ENCODE data around the gene GPC1. TPM values are rescaled to one million over a fixed set of nuclear protein-coding genes. Genes with fewer than 3 reads are reported as not detected.

Gene GPC1
- total RNA-seq, 4 donors from 2014 or later: 112 to 188 (median 180) TPM

DNA sequence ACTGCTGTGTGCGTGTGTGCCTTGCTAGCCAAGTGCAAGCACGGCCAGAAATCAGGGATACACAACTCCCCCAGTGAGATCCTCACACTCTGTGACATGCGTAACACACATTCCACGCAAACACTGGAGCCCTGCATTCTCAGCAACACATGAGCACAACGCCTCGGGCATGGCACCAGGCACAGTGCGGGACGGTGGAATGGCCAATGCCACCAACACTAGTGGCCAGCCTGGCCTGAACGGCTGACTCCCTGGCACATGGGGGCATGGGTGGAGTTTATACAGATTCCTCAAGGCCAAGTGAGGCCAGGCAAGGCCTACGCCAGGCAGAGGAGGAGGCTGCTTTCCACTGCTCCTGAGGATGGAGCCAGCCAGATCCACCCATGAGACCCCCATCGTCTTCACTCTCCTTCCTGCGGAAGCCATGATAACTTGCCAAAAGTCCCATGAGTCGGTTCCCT, 66.1 kb downstream of the GPC1 start:
- Histone ChIP-seq H3K36me3 (peaks cover 0 to 7% of the 10 kb centered on the region in 2 donors), H3K27ac (no peak overlapping the region), H3K27me3 (no peaks in the 10 kb centered on the region), H3K9me3 (no peaks in the 10 kb centered on the region), H3K4me3 (no peak overlapping the region), H3K4me1 (no peaks in the 10 kb centered on the region)
- ATAC-seq: no peak
- DNase-seq: peak in 1 of 2 donors; percentile 4
- in situ Hi-C loops (cut with MboI; ENCODE audit: low sequenced_read_pairs in 4 of 4): loop anchor here in 3 of 4 donors (25.0 kb wide), 1 partner anchor 211 kb away; no protein-coding TSS in a partner anchor
- TF ChIP-seq, protein P1, sequence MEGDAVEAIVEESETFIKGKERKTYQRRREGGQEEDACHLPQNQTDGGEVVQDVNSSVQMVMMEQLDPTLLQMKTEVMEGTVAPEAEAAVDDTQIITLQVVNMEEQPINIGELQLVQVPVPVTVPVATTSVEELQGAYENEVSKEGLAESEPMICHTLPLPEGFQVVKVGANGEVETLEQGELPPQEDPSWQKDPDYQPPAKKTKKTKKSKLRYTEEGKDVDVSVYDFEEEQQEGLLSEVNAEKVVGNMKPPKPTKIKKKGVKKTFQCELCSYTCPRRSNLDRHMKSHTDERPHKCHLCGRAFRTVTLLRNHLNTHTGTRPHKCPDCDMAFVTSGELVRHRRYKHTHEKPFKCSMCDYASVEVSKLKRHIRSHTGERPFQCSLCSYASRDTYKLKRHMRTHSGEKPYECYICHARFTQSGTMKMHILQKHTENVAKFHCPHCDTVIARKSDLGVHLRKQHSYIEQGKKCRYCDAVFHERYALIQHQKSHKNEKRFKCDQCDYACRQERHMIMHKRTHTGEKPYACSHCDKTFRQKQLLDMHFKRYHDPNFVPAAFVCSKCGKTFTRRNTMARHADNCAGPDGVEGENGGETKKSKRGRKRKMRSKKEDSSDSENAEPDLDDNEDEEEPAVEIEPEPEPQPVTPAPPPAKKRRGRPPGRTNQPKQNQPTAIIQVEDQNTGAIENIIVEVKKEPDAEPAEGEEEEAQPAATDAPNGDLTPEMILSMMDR (IDR thresholded peaks at IDR 0.05 in 4 of 5, conservative IDR thresholded peaks at IDR 0.05 in 1 of 5): no peak
- no peak for TF ChIP-seq POLR2A (IDR thresholded peaks at IDR 0.05)
- intact Hi-C loops (cut with DNase I; ENCODE audit: low total_unique reads): no loop called here

DNA sequence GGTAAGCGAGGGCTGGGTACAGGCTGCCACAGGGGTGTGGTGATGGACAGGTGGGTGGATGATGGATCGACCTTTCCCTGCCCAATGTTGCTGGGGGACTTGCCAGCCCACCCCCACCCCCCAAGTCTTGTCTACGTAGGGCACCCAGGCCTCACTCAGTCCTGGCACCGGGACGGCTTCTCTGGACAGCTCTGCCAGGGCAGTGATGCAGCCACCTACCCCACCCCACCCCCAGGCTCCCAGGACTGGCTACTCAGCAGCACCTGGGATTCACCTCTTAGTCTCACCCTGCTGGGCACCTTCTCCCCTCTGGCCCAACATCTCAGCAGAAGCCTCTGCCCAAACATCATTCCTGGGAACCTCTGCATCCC, 66.6 kb downstream of the GPC1 start:
- intact Hi-C loops (cut with DNase I; ENCODE audit: low total_unique reads) (no loop called here), in situ Hi-C loops (cut with MboI; ENCODE audit: low sequenced_read_pairs in 4 of 4) (loop anchor here in 3 of 4 donors (25.0 kb wide), 1 partner anchor 210 kb away; no protein-coding TSS in a partner anchor)
- no peaks in the 10 kb centered on the region for H3K27me3 ChIP-seq
- ATAC-seq: no peak
- peak in 1 of 2 donors; percentile 7 for DNase-seq
- TF ChIP-seq, protein P1 (IDR thresholded peaks at IDR 0.05 in 4 of 5, conservative IDR thresholded peaks at IDR 0.05 in 1 of 5): no peak
- TF ChIP-seq POLR2A (IDR thresholded peaks at IDR 0.05): no peak
- H3K9me3 ChIP-seq: no peaks in the 10 kb centered on the region
- H3K4me3 ChIP-seq: no peak overlapping the region
- no peaks in the 10 kb centered on the region for H3K4me1 ChIP-seq
- H3K27ac ChIP-seq: no peak overlapping the region
- peaks cover 0 to 4% of the 10 kb centered on the region in 2 donors for H3K36me3 ChIP-seq

DNA sequence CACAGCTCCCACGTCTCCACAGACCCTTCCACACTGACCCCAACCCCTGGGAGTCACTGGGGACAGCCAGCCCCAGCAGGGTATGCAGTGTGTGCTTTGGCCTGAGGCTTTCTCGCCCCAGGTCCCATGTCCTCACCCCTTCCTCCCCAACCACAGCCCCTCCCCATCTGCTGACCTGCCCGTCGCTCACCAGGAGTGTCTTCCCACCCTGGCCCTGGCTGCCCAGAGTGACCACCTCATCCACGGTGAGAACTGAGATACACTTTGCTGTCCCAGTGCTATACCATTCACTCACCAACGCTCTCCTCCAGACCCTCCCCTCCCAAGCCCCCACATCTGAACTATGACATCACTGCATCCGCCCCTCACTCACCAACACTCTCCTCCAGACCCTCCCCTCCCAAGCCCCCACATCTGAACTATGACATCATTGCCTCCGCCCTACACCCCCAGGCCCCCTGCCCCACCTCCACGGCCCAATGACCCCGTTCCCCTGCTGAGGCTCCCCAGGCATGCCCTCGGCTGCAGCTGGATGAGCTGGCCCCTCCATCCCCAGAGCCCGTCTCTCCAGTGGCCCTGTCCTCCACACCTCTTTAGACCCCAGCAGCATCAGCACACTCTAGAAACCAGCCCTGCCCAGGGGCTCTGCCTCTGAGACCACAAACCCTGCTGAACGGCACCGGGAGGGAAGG, 67.1 kb downstream of the GPC1 start:
- Histone ChIP-seq H3K9me3 (no peaks in the 10 kb centered on the region), H3K27me3 (no peaks in the 10 kb centered on the region), H3K4me1 (no peaks in the 10 kb centered on the region), H3K27ac (no peak overlapping the region), H3K36me3 (peaks cover 0 to 4% of the 10 kb centered on the region in 2 donors), H3K4me3 (no peak overlapping the region)
- intact Hi-C loops (cut with DNase I; ENCODE audit: low total_unique reads): no loop called here
- ATAC-seq (no peak), DNase-seq (peak in 1 of 2 donors; percentile 6)
- in situ Hi-C loops (cut with MboI; ENCODE audit: low sequenced_read_pairs in 4 of 4): loop anchor here in 3 of 4 donors (25.0 kb wide), 1 partner anchor 210 kb away; no protein-coding TSS in a partner anchor
- no peak for TF ChIP-seq POLR2A (IDR thresholded peaks at IDR 0.05)
- TF ChIP-seq, protein P1 (IDR thresholded peaks at IDR 0.05 in 4 of 5, conservative IDR thresholded peaks at IDR 0.05 in 1 of 5): no peak

DNA sequence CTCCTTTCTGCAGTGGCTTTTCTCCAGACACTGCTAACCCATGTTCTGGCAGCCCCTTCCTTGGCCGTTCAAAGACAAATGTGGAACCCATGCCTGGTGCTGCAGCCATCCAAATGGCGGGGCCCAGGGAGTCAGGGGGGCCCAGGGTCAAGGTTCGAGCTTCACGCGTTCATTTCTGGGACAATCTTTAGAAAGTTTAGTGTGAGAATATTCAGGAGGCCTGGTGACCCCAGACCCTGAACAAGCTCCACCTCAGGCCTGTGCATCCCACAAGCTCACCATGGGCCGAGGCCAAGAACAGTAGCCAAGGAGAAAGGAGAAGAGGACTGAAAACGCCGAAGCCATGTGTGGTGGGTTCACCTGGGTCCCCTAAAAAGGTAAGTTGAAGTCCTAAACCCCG, 67.9 kb downstream of the GPC1 start:
- TF ChIP-seq, protein P1 (IDR thresholded peaks at IDR 0.05 in 4 of 5, conservative IDR thresholded peaks at IDR 0.05 in 1 of 5): no peak
- TF ChIP-seq POLR2A (IDR thresholded peaks at IDR 0.05): no peak
- in situ Hi-C loops (cut with MboI; ENCODE audit: low sequenced_read_pairs in 4 of 4): loop anchor here in 3 of 4 donors (25.0 kb wide), 1 partner anchor 209 kb away; no protein-coding TSS in a partner anchor
- ATAC-seq (no peak), DNase-seq (peak in 1 of 2 donors; percentile 1)
- no peaks in the 10 kb centered on the region for H3K4me1 ChIP-seq
- H3K27me3 ChIP-seq: no peaks in the 10 kb centered on the region
- intact Hi-C loops (cut with DNase I; ENCODE audit: low total_unique reads): no loop called here
- H3K9me3 ChIP-seq: no peaks in the 10 kb centered on the region
- no peak overlapping the region for H3K27ac ChIP-seq
- H3K4me3 ChIP-seq: no peak overlapping the region
- peaks cover 0 to 4% of the 10 kb centered on the region in 2 donors for H3K36me3 ChIP-seq
